Kidney tubule cell (primary cell): ENCODE measurements around the gene S1PR5.

ENCODE experiments used
- DNase-seq: peaks from one replicate; pipeline ENCODE4 v3.0.0-alpha.2; 2018; ENCODE audit warnings: low spot score

The S1PR5 gene

GRCh38 chr19:10467104-10467706, 50.0 kb downstream of the S1PR5 start:
- DNase-seq: no peak

DNA sequence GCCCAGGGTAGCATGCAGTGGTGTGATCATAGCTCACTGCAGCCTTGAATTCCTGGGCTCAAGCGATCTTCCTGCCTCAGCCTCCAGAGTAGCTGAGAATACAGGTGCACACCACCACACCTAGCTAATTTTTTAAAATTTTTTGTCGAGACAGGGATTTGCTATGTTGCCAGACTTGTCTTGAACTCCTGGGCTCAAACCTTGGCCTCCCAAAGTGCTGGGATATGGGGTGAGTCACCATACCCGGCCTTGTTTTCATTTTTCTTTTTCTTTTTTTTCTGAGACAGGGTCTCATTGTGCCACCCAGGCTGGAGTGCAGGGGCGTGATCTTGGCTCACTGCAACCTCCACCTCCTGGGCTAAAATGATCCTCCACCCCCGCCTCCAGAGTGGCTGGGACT, 52.8 kb downstream of the S1PR5 start:
- no peak for DNase-seq
